ENCODE measurements around the gene HNRNPR.

Gene HNRNPR

GRCh38 chr1:23290836-23291565, 53.1 kb downstream of the HNRNPR start:
- in situ Hi-C loops (cut with MboI; ENCODE audit: low pct_unique_long_range_greater_than_20kb, low sequenced_read_pairs, unreplicated experiment) = no loop called here
- no peak for TF ChIP-seq CTCF (IDR thresholded peaks at IDR 0.05; ENCODE audit: extremely low read depth, insufficient read depth, missing control alignments)
- no peak for DNase-seq (ENCODE audit: low spot score)

- in situ Hi-C loops (cut with MboI; ENCODE audit: low pct_unique_long_range_greater_than_20kb, low sequenced_read_pairs, unreplicated experiment) = no loop called here
- no peak for TF ChIP-seq CTCF (IDR thresholded peaks at IDR 0.05; ENCODE audit: extremely low read depth, insufficient read depth, missing control alignments)
Observed at GRCh38 chr1:23288671-23289070, 55.4 kb downstream of the HNRNPR start.

GRCh38 chr1:23288201-23288600, 55.9 kb downstream of the HNRNPR start:
- no peak for TF ChIP-seq CTCF (IDR thresholded peaks at IDR 0.05; ENCODE audit: extremely low read depth, insufficient read depth, missing control alignments)
- no peak for DNase-seq (ENCODE audit: low spot score)
- in situ Hi-C loops (cut with MboI; ENCODE audit: low pct_unique_long_range_greater_than_20kb, low sequenced_read_pairs, unreplicated experiment) = no loop called here

More at GRCh38 chr1:23288671-23289070, 55.4 kb downstream of the HNRNPR start:
- DNase-seq (ENCODE audit: low spot score) = no peak

GRCh38 chr1:23286401-23286800, 57.7 kb downstream of the HNRNPR start:
- TF ChIP-seq CTCF (IDR thresholded peaks at IDR 0.05; ENCODE audit: extremely low read depth, insufficient read depth, missing control alignments) = no peak
- no peak for DNase-seq (ENCODE audit: low spot score)
- in situ Hi-C loops (cut with MboI; ENCODE audit: low pct_unique_long_range_greater_than_20kb, low sequenced_read_pairs, unreplicated experiment) = no loop called here

GRCh38 chr1:23283667-23284602, 60.1 kb downstream of the HNRNPR start:
- no peak for TF ChIP-seq CTCF (IDR thresholded peaks at IDR 0.05; ENCODE audit: extremely low read depth, insufficient read depth, missing control alignments)
- in situ Hi-C loops (cut with MboI; ENCODE audit: low pct_unique_long_range_greater_than_20kb, low sequenced_read_pairs, unreplicated experiment) = no loop called here
- DNase-seq (ENCODE audit: low spot score) = no peak

- DNase-seq (ENCODE audit: low spot score) = no peak
- no peak for TF ChIP-seq CTCF (IDR thresholded peaks at IDR 0.05; ENCODE audit: extremely low read depth, insufficient read depth, missing control alignments)
- in situ Hi-C loops (cut with MboI; ENCODE audit: low pct_unique_long_range_greater_than_20kb, low sequenced_read_pairs, unreplicated experiment) = no loop called here
Observed at GRCh38 chr1:23282957-23283356, 61.1 kb downstream of the HNRNPR start.
